ENCODE data around the gene SMG5. TPM values are rescaled to one million over a fixed set of nuclear protein-coding genes. Genes with fewer than 3 reads are reported as not detected.

The SMG5 gene
- total RNA-seq, 4 donors from 2014 or later, result 58.0 to 85.8 (median 67.5) TPM

GRCh38 chr1:156246781-156247459, 35.7 kb downstream of the SMG5 start:
- 29 to 38% methylated on average over 16 of the region's 16 CpGs for WGBS, 2 donors
- Histone ChIP-seq H3K27me3 (no peaks in the 10 kb centered on the region), H3K9me3 (no peaks in the 10 kb centered on the region), H3K36me3 (peaks cover 0 to 53% (median 9%) of the 10 kb centered on the region in 3 donors), H3K4me1 (peaks cover 0 to 61% (median 28%) of the 10 kb centered on the region in 4 donors), H3K4me3 (peak overlapping the region in 3 of 4 donors; percentile 4 to 30 (median 16)), H3K27ac (peak overlapping the region; percentile 56 to 85 (median 76))
- TF ChIP-seq POLR2A (IDR thresholded peaks at IDR 0.05) (peak in 1 of 2 donors; percentile 60), CTCF (IDR thresholded peaks at IDR 0.05) (no peak), EP300 (IDR thresholded peaks at IDR 0.05) (peak in 1 of 2 donors; percentile 50)
- peak in 1 of 2 donors; percentile 32 for DNase-seq (ENCODE audit: low spot score in 2 of 2)

GRCh38 chr1:156246241-156246780, 36.3 kb downstream of the SMG5 start:
- H3K9me3 ChIP-seq, result no peaks in the 10 kb centered on the region
- H3K27ac ChIP-seq, result peak overlapping the region; percentile 56 to 85 (median 76)
- TF ChIP-seq CTCF (IDR thresholded peaks at IDR 0.05) (no peak), EP300 (IDR thresholded peaks at IDR 0.05) (no peak), POLR2A (IDR thresholded peaks at IDR 0.05) (no peak)
- no peak for DNase-seq (ENCODE audit: low spot score in 2 of 2)
- H3K36me3 ChIP-seq, result peaks cover 0 to 53% (median 4%) of the 10 kb centered on the region in 3 donors
- 53 to 56% methylated on average over 10 of the region's 10 CpGs for WGBS, 2 donors
- H3K4me1 ChIP-seq, result peaks cover 0 to 55% (median 28%) of the 10 kb centered on the region in 4 donors
- H3K27me3 ChIP-seq, result no peaks in the 10 kb centered on the region
- H3K4me3 ChIP-seq, result peak overlapping the region; percentile 2 to 41 (median 15)

GRCh38 chr1:156245451-156246232, 37.0 kb downstream of the SMG5 start:
- no peak for DNase-seq (ENCODE audit: low spot score in 2 of 2)
- WGBS, 2 donors, result 9 to 11% methylated on average over 32 to 51 of the region's 69 CpGs
- peak overlapping the region in 3 of 4 donors; percentile 2 to 41 (median 26) for H3K4me3 ChIP-seq

GRCh38 chr1:156244712-156245111, 37.9 kb downstream of the SMG5 start:
- H3K9me3 ChIP-seq, result no peaks in the 10 kb centered on the region
- DNase-seq (ENCODE audit: low spot score in 2 of 2), result no peak
- peak overlapping the region in 2 of 4 donors; percentile 16 to 85 for H3K27ac ChIP-seq
- peaks cover 0 to 51% (median 0%) of the 10 kb centered on the region in 3 donors for H3K36me3 ChIP-seq
- H3K4me1 ChIP-seq, result peaks cover 0 to 47% (median 28%) of the 10 kb centered on the region in 4 donors
- no peak overlapping the region for H3K4me3 ChIP-seq
- TF ChIP-seq EP300 (IDR thresholded peaks at IDR 0.05) (no peak), CTCF (IDR thresholded peaks at IDR 0.05) (no peak), POLR2A (IDR thresholded peaks at IDR 0.05) (no peak)
- 87% methylated on average over 17 of the region's 17 CpGs for WGBS, 2 donors
- H3K27me3 ChIP-seq, result no peaks in the 10 kb centered on the region

More at GRCh38 chr1:156245451-156246232, 37.0 kb downstream of the SMG5 start:
- Histone ChIP-seq H3K36me3 (peaks cover 0 to 53% (median 4%) of the 10 kb centered on the region in 3 donors), H3K9me3 (no peaks in the 10 kb centered on the region), H3K27me3 (no peaks in the 10 kb centered on the region), H3K27ac (peak overlapping the region in 3 of 4 donors; percentile 42 to 85 (median 46)), H3K4me1 (peaks cover 0 to 53% (median 28%) of the 10 kb centered on the region in 4 donors)
- TF ChIP-seq EP300 (IDR thresholded peaks at IDR 0.05), result no peak
- no peak for TF ChIP-seq CTCF (IDR thresholded peaks at IDR 0.05)
- no peak for TF ChIP-seq POLR2A (IDR thresholded peaks at IDR 0.05)

Measured in tibial nerve (tissue), 4 donors.